ENCODE results near the gene ARAP2.

The ARAP2 gene

GRCh38 chr4:36180206-36180605 is 64.1 kb downstream of the ARAP2 start:
- DNase-seq (ENCODE audit: low read depth): no peak

GRCh38 chr4:36178484-36178883 is 65.8 kb downstream of the ARAP2 start:
- DNase-seq (ENCODE audit: low read depth): no peak

GRCh38 chr4:36177946-36178345 is 66.4 kb downstream of the ARAP2 start:
- DNase-seq (ENCODE audit: low read depth): no peak

- DNase-seq (ENCODE audit: low read depth): no peak
Observed at GRCh38 chr4:36174570-36174969, 69.7 kb downstream of the ARAP2 start.

- DNase-seq (ENCODE audit: low read depth): no peak
Observed at GRCh38 chr4:36173905-36174304, 70.4 kb downstream of the ARAP2 start.

- DNase-seq (ENCODE audit: low read depth): no peak
Observed at GRCh38 chr4:36172656-36173055, 71.7 kb downstream of the ARAP2 start.

- DNase-seq (ENCODE audit: low read depth): no peak
Observed at GRCh38 chr4:36168127-36168878, 76.0 kb downstream of the ARAP2 start.

- no peak for DNase-seq (ENCODE audit: low read depth)
Observed at GRCh38 chr4:36165631-36166005, 78.7 kb downstream of the ARAP2 start.

GRCh38 chr4:36164900-36165630 is 79.2 kb downstream of the ARAP2 start:
- DNase-seq (ENCODE audit: low read depth): no peak

- no peak for DNase-seq (ENCODE audit: low read depth)
Observed at GRCh38 chr4:36163198-36163597, 81.1 kb downstream of the ARAP2 start.

- DNase-seq (ENCODE audit: low read depth): no peak
Observed at GRCh38 chr4:36159208-36159607, 85.1 kb downstream of the ARAP2 start.

GRCh38 chr4:36152735-36153134 is 91.6 kb downstream of the ARAP2 start:
- DNase-seq (ENCODE audit: low read depth): no peak

GRCh38 chr4:36142504-36142903 is 101.8 kb downstream of the ARAP2 start:
- no peak for DNase-seq (ENCODE audit: low read depth)

- no peak for DNase-seq (ENCODE audit: low read depth)
Observed at GRCh38 chr4:36141186-36141585, 103.1 kb downstream of the ARAP2 start.

- DNase-seq (ENCODE audit: low read depth): no peak
Observed at GRCh38 chr4:36140421-36140820, 103.9 kb downstream of the ARAP2 start.

- DNase-seq (ENCODE audit: low read depth): no peak
Observed at GRCh38 chr4:36138220-36138619, 106.1 kb downstream of the ARAP2 start.

GRCh38 chr4:36137336-36137735 is 107.0 kb downstream of the ARAP2 start:
- DNase-seq (ENCODE audit: low read depth): no peak

- no peak for DNase-seq (ENCODE audit: low read depth)
Observed at GRCh38 chr4:36133658-36134057, 110.7 kb downstream of the ARAP2 start.

GRCh38 chr4:36133086-36133485 is 111.2 kb downstream of the ARAP2 start:
- no peak for DNase-seq (ENCODE audit: low read depth)

GRCh38 chr4:36130641-36131040 is 113.7 kb downstream of the ARAP2 start:
- no peak for DNase-seq (ENCODE audit: low read depth)

- no peak for DNase-seq (ENCODE audit: low read depth)
Observed at GRCh38 chr4:36128689-36129088, 115.6 kb downstream of the ARAP2 start.

- no peak for DNase-seq (ENCODE audit: low read depth)
Observed at GRCh38 chr4:36123906-36124305, 120.4 kb downstream of the ARAP2 start.

- no peak for DNase-seq (ENCODE audit: low read depth)
Observed at GRCh38 chr4:36115312-36115711, 129.0 kb downstream of the ARAP2 start.

GRCh38 chr4:36111172-36111571 is 133.1 kb downstream of the ARAP2 start:
- no peak for DNase-seq (ENCODE audit: low read depth)

Data from stromal cell of bone marrow (primary cell).